ENCODE results near the gene SBNO1.
A peak's percentile ranks its signal among the peaks of the same experiment; 100 is the strongest.

SBNO1 gene

GRCh38 chr12:123356159-123356670, 8.4 kb downstream of the SBNO1 start:
- H3K36me3 ChIP-seq (ENCODE audit: control insufficient read depth, insufficient read depth, low read length): peaks cover 9% of the 10 kb centered on the region
- H3K4me1 ChIP-seq (ENCODE audit: control insufficient read depth, insufficient read depth, low read length, poor library complexity, severe bottlenecking): peaks cover 7% of the 10 kb centered on the region
- H3K4me3 ChIP-seq (ENCODE audit: insufficient read depth, low read depth, low read length, poor library complexity, severe bottlenecking): no peak overlapping the region
- H3K27me3 ChIP-seq (replicated peaks; ENCODE audit: control insufficient read depth, insufficient read depth, low read length, poor library complexity, severe bottlenecking): no peaks in the 10 kb centered on the region
- H3K27ac ChIP-seq (ENCODE audit: insufficient read depth, low read length, poor library complexity, severe bottlenecking): no peak overlapping the region
- H3K9me3 ChIP-seq (ENCODE audit: control insufficient read depth, low read length): no peaks in the 10 kb centered on the region
- no peak for DNase-seq

GRCh38 chr12:123354600-123354999, 10.0 kb downstream of the SBNO1 start:
- peaks cover 9% of the 10 kb centered on the region for H3K36me3 ChIP-seq (ENCODE audit: control insufficient read depth, insufficient read depth, low read length)
- no peak for DNase-seq
- no peak overlapping the region for H3K27ac ChIP-seq (ENCODE audit: insufficient read depth, low read length, poor library complexity, severe bottlenecking)
- no peak overlapping the region for H3K4me3 ChIP-seq (ENCODE audit: insufficient read depth, low read depth, low read length, poor library complexity, severe bottlenecking)
- no peaks in the 10 kb centered on the region for H3K27me3 ChIP-seq (replicated peaks; ENCODE audit: control insufficient read depth, insufficient read depth, low read length, poor library complexity, severe bottlenecking)
- H3K9me3 ChIP-seq (ENCODE audit: control insufficient read depth, low read length): no peaks in the 10 kb centered on the region
- peaks cover 7% of the 10 kb centered on the region for H3K4me1 ChIP-seq (ENCODE audit: control insufficient read depth, insufficient read depth, low read length, poor library complexity, severe bottlenecking)

GRCh38 chr12:123351349-123351748, 13.3 kb downstream of the SBNO1 start:
- peaks cover 3% of the 10 kb centered on the region for H3K36me3 ChIP-seq (ENCODE audit: control insufficient read depth, insufficient read depth, low read length)
- H3K9me3 ChIP-seq (ENCODE audit: control insufficient read depth, low read length): no peaks in the 10 kb centered on the region
- no peak overlapping the region for H3K4me3 ChIP-seq (ENCODE audit: insufficient read depth, low read depth, low read length, poor library complexity, severe bottlenecking)
- peaks cover 4% of the 10 kb centered on the region for H3K4me1 ChIP-seq (ENCODE audit: control insufficient read depth, insufficient read depth, low read length, poor library complexity, severe bottlenecking)
- DNase-seq: no peak
- H3K27me3 ChIP-seq (replicated peaks; ENCODE audit: control insufficient read depth, insufficient read depth, low read length, poor library complexity, severe bottlenecking): no peaks in the 10 kb centered on the region
- no peak overlapping the region for H3K27ac ChIP-seq (ENCODE audit: insufficient read depth, low read length, poor library complexity, severe bottlenecking)

GRCh38 chr12:123346946-123347345, 17.7 kb downstream of the SBNO1 start:
- peaks cover 35% of the 10 kb centered on the region for H3K36me3 ChIP-seq (ENCODE audit: control insufficient read depth, insufficient read depth, low read length)
- H3K27me3 ChIP-seq (replicated peaks; ENCODE audit: control insufficient read depth, insufficient read depth, low read length, poor library complexity, severe bottlenecking): no peaks in the 10 kb centered on the region
- no peak overlapping the region for H3K4me3 ChIP-seq (ENCODE audit: insufficient read depth, low read depth, low read length, poor library complexity, severe bottlenecking)
- no peak overlapping the region for H3K27ac ChIP-seq (ENCODE audit: insufficient read depth, low read length, poor library complexity, severe bottlenecking)
- H3K9me3 ChIP-seq (ENCODE audit: control insufficient read depth, low read length): no peaks in the 10 kb centered on the region
- no peaks in the 10 kb centered on the region for H3K4me1 ChIP-seq (ENCODE audit: control insufficient read depth, insufficient read depth, low read length, poor library complexity, severe bottlenecking)
- DNase-seq: no peak

- H3K36me3 ChIP-seq (ENCODE audit: control insufficient read depth, insufficient read depth, low read length): peaks cover 59% of the 10 kb centered on the region
Measured at GRCh38 chr12:123344086-123344485, 20.6 kb downstream of the SBNO1 start.

GRCh38 chr12:123337070-123337469, 27.6 kb downstream of the SBNO1 start:
- Histone ChIP-seq H3K27me3 (replicated peaks; ENCODE audit: control insufficient read depth, insufficient read depth, low read length, poor library complexity, severe bottlenecking) (no peaks in the 10 kb centered on the region), H3K4me3 (ENCODE audit: insufficient read depth, low read depth, low read length, poor library complexity, severe bottlenecking) (no peak overlapping the region), H3K4me1 (ENCODE audit: control insufficient read depth, insufficient read depth, low read length, poor library complexity, severe bottlenecking) (no peaks in the 10 kb centered on the region), H3K9me3 (ENCODE audit: control insufficient read depth, low read length) (no peaks in the 10 kb centered on the region), H3K27ac (ENCODE audit: insufficient read depth, low read length, poor library complexity, severe bottlenecking) (no peak overlapping the region), H3K36me3 (ENCODE audit: control insufficient read depth, insufficient read depth, low read length) (peaks cover 51% of the 10 kb centered on the region)
- DNase-seq: no peak

More at GRCh38 chr12:123344086-123344485, 20.6 kb downstream of the SBNO1 start:
- no peak for DNase-seq
- Histone ChIP-seq H3K9me3 (ENCODE audit: control insufficient read depth, low read length) (no peaks in the 10 kb centered on the region), H3K27me3 (replicated peaks; ENCODE audit: control insufficient read depth, insufficient read depth, low read length, poor library complexity, severe bottlenecking) (no peaks in the 10 kb centered on the region), H3K4me1 (ENCODE audit: control insufficient read depth, insufficient read depth, low read length, poor library complexity, severe bottlenecking) (no peaks in the 10 kb centered on the region), H3K4me3 (ENCODE audit: insufficient read depth, low read depth, low read length, poor library complexity, severe bottlenecking) (no peak overlapping the region), H3K27ac (ENCODE audit: insufficient read depth, low read length, poor library complexity, severe bottlenecking) (no peak overlapping the region)

GRCh38 chr12:123336530-123336929, 28.1 kb downstream of the SBNO1 start:
- H3K4me1 ChIP-seq (ENCODE audit: control insufficient read depth, insufficient read depth, low read length, poor library complexity, severe bottlenecking): no peaks in the 10 kb centered on the region
- no peak overlapping the region for H3K27ac ChIP-seq (ENCODE audit: insufficient read depth, low read length, poor library complexity, severe bottlenecking)
- no peaks in the 10 kb centered on the region for H3K9me3 ChIP-seq (ENCODE audit: control insufficient read depth, low read length)
- peaks cover 48% of the 10 kb centered on the region for H3K36me3 ChIP-seq (ENCODE audit: control insufficient read depth, insufficient read depth, low read length)
- no peak overlapping the region for H3K4me3 ChIP-seq (ENCODE audit: insufficient read depth, low read depth, low read length, poor library complexity, severe bottlenecking)
- peak in 2 of 3 donors; percentile 2 to 30 for DNase-seq
- H3K27me3 ChIP-seq (replicated peaks; ENCODE audit: control insufficient read depth, insufficient read depth, low read length, poor library complexity, severe bottlenecking): no peaks in the 10 kb centered on the region

GRCh38 chr12:123335490-123335889, 29.2 kb downstream of the SBNO1 start:
- Histone ChIP-seq H3K27me3 (replicated peaks; ENCODE audit: control insufficient read depth, insufficient read depth, low read length, poor library complexity, severe bottlenecking) (no peaks in the 10 kb centered on the region), H3K27ac (ENCODE audit: insufficient read depth, low read length, poor library complexity, severe bottlenecking) (no peak overlapping the region), H3K9me3 (ENCODE audit: control insufficient read depth, low read length) (no peaks in the 10 kb centered on the region), H3K4me3 (ENCODE audit: insufficient read depth, low read depth, low read length, poor library complexity, severe bottlenecking) (no peak overlapping the region), H3K36me3 (ENCODE audit: control insufficient read depth, insufficient read depth, low read length) (peaks cover 46% of the 10 kb centered on the region), H3K4me1 (ENCODE audit: control insufficient read depth, insufficient read depth, low read length, poor library complexity, severe bottlenecking) (no peaks in the 10 kb centered on the region)
- DNase-seq: no peak

- Histone ChIP-seq H3K27ac (ENCODE audit: insufficient read depth, low read length, poor library complexity, severe bottlenecking) (no peak overlapping the region), H3K27me3 (replicated peaks; ENCODE audit: control insufficient read depth, insufficient read depth, low read length, poor library complexity, severe bottlenecking) (no peaks in the 10 kb centered on the region), H3K9me3 (ENCODE audit: control insufficient read depth, low read length) (no peaks in the 10 kb centered on the region), H3K4me3 (ENCODE audit: insufficient read depth, low read depth, low read length, poor library complexity, severe bottlenecking) (no peak overlapping the region), H3K4me1 (ENCODE audit: control insufficient read depth, insufficient read depth, low read length, poor library complexity, severe bottlenecking) (no peaks in the 10 kb centered on the region), H3K36me3 (ENCODE audit: control insufficient read depth, insufficient read depth, low read length) (peaks cover 60% of the 10 kb centered on the region)
- DNase-seq: no peak
Measured at GRCh38 chr12:123329799-123330198, 34.8 kb downstream of the SBNO1 start.

- Histone ChIP-seq H3K36me3 (ENCODE audit: control insufficient read depth, insufficient read depth, low read length) (peaks cover 91% of the 10 kb centered on the region), H3K9me3 (ENCODE audit: control insufficient read depth, low read length) (no peaks in the 10 kb centered on the region)
Measured at GRCh38 chr12:123319826-123320225, 44.8 kb downstream of the SBNO1 start.

More at GRCh38 chr12:123319826-123320225, 44.8 kb downstream of the SBNO1 start:
- Histone ChIP-seq H3K27me3 (replicated peaks; ENCODE audit: control insufficient read depth, insufficient read depth, low read length, poor library complexity, severe bottlenecking) (no peaks in the 10 kb centered on the region), H3K4me1 (ENCODE audit: control insufficient read depth, insufficient read depth, low read length, poor library complexity, severe bottlenecking) (no peaks in the 10 kb centered on the region), H3K27ac (ENCODE audit: insufficient read depth, low read length, poor library complexity, severe bottlenecking) (no peak overlapping the region), H3K4me3 (ENCODE audit: insufficient read depth, low read depth, low read length, poor library complexity, severe bottlenecking) (no peak overlapping the region)
- no peak for DNase-seq

Measured in effector memory CD4-positive, alpha-beta T cell (primary cell).